Spleen (tissue), 11 donors: ENCODE results near the gene HOXB4. TPM values are rescaled to one million over a fixed set of nuclear protein-coding genes. Genes with fewer than 3 reads are reported as not detected.

Experiments used
- DNase-seq: peaks from one replicate; pipeline ENCODE4 v3.0.0-alpha.2; 2020
- H3K27ac ChIP-seq, 8 donors: fragments of 200-600 bp; sonication (generic) in 7 of 8; 1 replicate in 4 of 8; 2 replicates in 4 of 8; pipeline versions ENCODE4 v1.5.0 to v1.8.0; 2016 to 2021; ENCODE audit warnings: inconsistent platforms in 4 of 8, mild to moderate bottlenecking in 4 of 8, moderate library complexity in 1 of 8
- H3K27me3 ChIP-seq, 7 donors: fragments of 200-600 bp; sonication (generic) in 6 of 7; replicated peaks in 1 of 7; 1 replicate in 4 of 7; 2 replicates in 3 of 7; pipeline versions ENCODE4 v1.5.0 to v1.8.0; 2016 to 2021; ENCODE audit warnings: inconsistent platforms in 3 of 7, mild to moderate bottlenecking in 1 of 7
- H3K36me3 ChIP-seq, 6 donors: fragments of 200-600 bp; sonication (generic) in 5 of 6; 1 replicate in 4 of 6; 2 replicates in 2 of 6; pipeline versions ENCODE4 v1.5.0 to v1.8.0; 2016 to 2021; ENCODE audit warnings: inconsistent platforms in 2 of 6
- H3K4me1 ChIP-seq, 6 donors: fragments of 200-600 bp; sonication (generic) in 5 of 6; 1 replicate in 3 of 6; 2 replicates in 3 of 6; pipeline versions ENCODE4 v1.5.0 to v1.8.0; 2016 to 2021; ENCODE audit warnings: inconsistent platforms in 3 of 6
- H3K4me3 ChIP-seq, 8 donors: fragments of 200-600 bp; sonication (generic) in 7 of 8; 1 replicate in 4 of 8; 2 replicates in 4 of 8; pipeline versions ENCODE4 v1.5.0 to v1.8.0; 2016 to 2021; ENCODE audit warnings: inconsistent platforms in 4 of 8, mild to moderate bottlenecking in 4 of 8, moderate library complexity in 2 of 8
- H3K9me3 ChIP-seq, 8 donors: fragments of 200-600 bp; sonication (generic) in 7 of 8; 1 replicate in 4 of 8; 2 replicates in 4 of 8; pipeline versions ENCODE4 v1.5.0 to v1.8.0; 2016 to 2021; ENCODE audit warnings: inconsistent platforms in 4 of 8
- POLR2A ChIP-seq, 3 donors: fragments of 450-650 bp; IDR thresholded peaks; one replicate each; pipeline ENCODE4 v1.5.1; 2017; ENCODE audit warnings: antibody characterized with exemption in 3 of 3, mild to moderate bottlenecking in 1 of 3
- POLR2AphosphoS5 ChIP-seq, 3 donors: sonication (generic); formaldehyde crosslinking; IDR thresholded peaks; one replicate each; pipeline ENCODE4 v1.5.1; 2017; ENCODE audit warnings: antibody characterized with exemption in 3 of 3
- WGBS, 5 donors: extraction: QIAGEN DNeasy Blood & Tissue Kit in 3 of 5; methylation state at CpG; one replicate each; pipeline versions ENCODE4 v1.1.5 to v1.1.7; 2013 to 2018; 5-methylcytosine and 5-hydroxymethylcytosine counted together
- intact Hi-C: fragments of 100-400 bp; cut with DNase I; formaldehyde crosslinking; loops from one replicate; pipeline ENCODE4 v1.15.0; 2023; ENCODE audit warnings: low total_unique reads
- polyA plus RNA-seq, 3 donors: library from polyadenylated mRNA; stranded (reverse); fragments of 200-250 nt; gene quantifications; one replicate each; pipeline ENCODE4 v1.2.1, GENCODE V29; 2013
- total RNA-seq, 7 donors: library from RNA; depleted of rRNA in 3 of 7; stranded (reverse); fragments of >200 nt in 3 of 7; fragmentation: NEBNext Ultra II Directional in 4 of 7; extraction: Animal tissue kit (Norgen Biotek cat#: 25700) in 4 of 7; gene quantifications; one replicate each; pipeline versions ENCODE4 v1.1.0 to v1.2.1, GENCODE V29; 2016 to 2021
- TF ChIP-seq, protein P1 (sequence below), 11 experiments: fragments of 200-600 bp in 7 of 11; fragments of 450-650 bp in 4 of 11; sonication (generic) in 4 of 11; IDR thresholded peaks in 8 of 11; conservative IDR thresholded peaks in 3 of 11; 1 replicate in 7 of 11; 2 replicates in 4 of 11; pipeline versions ENCODE4 v1.4.0 to v1.8.0; 2016 to 2021; ENCODE audit warnings: antibody characterized with exemption in 11 of 11, inconsistent platforms in 4 of 11, mild to moderate bottlenecking in 1 of 11
- donor health status: healthy with polysubstance abuse.
- donor health status: DM: no; HTN: no; CAD: no; lungs with moderate emphysema.
- donor health status: DM: no; HTN: no; CAD: no.
- donor health status: Bipolar disorder and iron deficiency.
- donor health status: healthy.
- donor health status: DM: no; HTN: no; CAD: no.
- donor health status: DM: yes; HTN: yes; CAD: no.

Gene HOXB4
- total and polyA plus RNA-seq, 10 donors = 1.9 to 6.4 (median 2.7) TPM

DNA sequence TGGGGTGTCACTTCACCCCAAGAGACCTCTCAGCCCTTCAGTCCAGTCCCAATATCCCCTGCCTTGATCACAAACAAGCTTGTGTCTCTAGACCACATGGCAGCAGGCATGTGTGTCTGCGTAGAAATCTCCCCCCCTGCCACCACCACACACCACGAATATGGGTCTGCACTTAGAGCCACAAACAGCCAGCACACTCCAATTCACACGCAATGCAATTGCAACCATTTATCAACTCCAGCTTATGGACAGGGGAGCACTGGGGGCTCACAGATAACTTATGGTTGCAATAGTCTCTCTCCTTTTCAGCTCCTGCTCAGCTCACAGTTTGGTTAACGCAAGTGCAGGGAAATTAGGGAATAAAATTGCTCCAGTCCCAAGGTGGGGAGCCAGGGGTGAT, 45.4 kb upstream of the HOXB4 start:
- H3K9me3 ChIP-seq = no peaks in the 10 kb centered on the region
- peaks cover 24 to 40% (median 30%) of the 10 kb centered on the region in 6 donors for H3K4me1 ChIP-seq
- no peak for DNase-seq
- H3K4me3 ChIP-seq = no peak overlapping the region
- no peak overlapping the region for H3K27ac ChIP-seq
- 43 to 56% (median 51%) methylated on average over 4 of the region's 4 CpGs for WGBS, 5 donors
- TF ChIP-seq POLR2AphosphoS5 (IDR thresholded peaks at IDR 0.05) = no peak
- no peak for TF ChIP-seq POLR2A (IDR thresholded peaks at IDR 0.05)
- intact Hi-C loops = no loop called here
- no peaks in the 10 kb centered on the region for H3K36me3 ChIP-seq
- peaks cover 21 to 100% (median 100%) of the 10 kb centered on the region in 7 donors for H3K27me3 ChIP-seq

GRCh38 chr17:48622857-48623256, 44.7 kb upstream of the HOXB4 start:
- Histone ChIP-seq H3K4me3 (no peak overlapping the region), H3K27me3 (peaks cover 25 to 100% (median 98%) of the 10 kb centered on the region in 7 donors), H3K4me1 (peaks cover 29 to 47% (median 37%) of the 10 kb centered on the region in 6 donors), H3K27ac (no peak overlapping the region), H3K36me3 (no peaks in the 10 kb centered on the region), H3K9me3 (no peaks in the 10 kb centered on the region)
- no peak for TF ChIP-seq POLR2A (IDR thresholded peaks at IDR 0.05)
- TF ChIP-seq POLR2AphosphoS5 (IDR thresholded peaks at IDR 0.05) = no peak
- TF ChIP-seq, protein P1, sequence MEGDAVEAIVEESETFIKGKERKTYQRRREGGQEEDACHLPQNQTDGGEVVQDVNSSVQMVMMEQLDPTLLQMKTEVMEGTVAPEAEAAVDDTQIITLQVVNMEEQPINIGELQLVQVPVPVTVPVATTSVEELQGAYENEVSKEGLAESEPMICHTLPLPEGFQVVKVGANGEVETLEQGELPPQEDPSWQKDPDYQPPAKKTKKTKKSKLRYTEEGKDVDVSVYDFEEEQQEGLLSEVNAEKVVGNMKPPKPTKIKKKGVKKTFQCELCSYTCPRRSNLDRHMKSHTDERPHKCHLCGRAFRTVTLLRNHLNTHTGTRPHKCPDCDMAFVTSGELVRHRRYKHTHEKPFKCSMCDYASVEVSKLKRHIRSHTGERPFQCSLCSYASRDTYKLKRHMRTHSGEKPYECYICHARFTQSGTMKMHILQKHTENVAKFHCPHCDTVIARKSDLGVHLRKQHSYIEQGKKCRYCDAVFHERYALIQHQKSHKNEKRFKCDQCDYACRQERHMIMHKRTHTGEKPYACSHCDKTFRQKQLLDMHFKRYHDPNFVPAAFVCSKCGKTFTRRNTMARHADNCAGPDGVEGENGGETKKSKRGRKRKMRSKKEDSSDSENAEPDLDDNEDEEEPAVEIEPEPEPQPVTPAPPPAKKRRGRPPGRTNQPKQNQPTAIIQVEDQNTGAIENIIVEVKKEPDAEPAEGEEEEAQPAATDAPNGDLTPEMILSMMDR (IDR thresholded peaks at IDR 0.05 in 8 of 11, conservative IDR thresholded peaks at IDR 0.05 in 3 of 11) = no peak
- intact Hi-C loops = no loop called here
- 60 to 84% (median 72%) methylated on average over 11 of the region's 11 CpGs for WGBS, 5 donors
- DNase-seq = no peak

DNA sequence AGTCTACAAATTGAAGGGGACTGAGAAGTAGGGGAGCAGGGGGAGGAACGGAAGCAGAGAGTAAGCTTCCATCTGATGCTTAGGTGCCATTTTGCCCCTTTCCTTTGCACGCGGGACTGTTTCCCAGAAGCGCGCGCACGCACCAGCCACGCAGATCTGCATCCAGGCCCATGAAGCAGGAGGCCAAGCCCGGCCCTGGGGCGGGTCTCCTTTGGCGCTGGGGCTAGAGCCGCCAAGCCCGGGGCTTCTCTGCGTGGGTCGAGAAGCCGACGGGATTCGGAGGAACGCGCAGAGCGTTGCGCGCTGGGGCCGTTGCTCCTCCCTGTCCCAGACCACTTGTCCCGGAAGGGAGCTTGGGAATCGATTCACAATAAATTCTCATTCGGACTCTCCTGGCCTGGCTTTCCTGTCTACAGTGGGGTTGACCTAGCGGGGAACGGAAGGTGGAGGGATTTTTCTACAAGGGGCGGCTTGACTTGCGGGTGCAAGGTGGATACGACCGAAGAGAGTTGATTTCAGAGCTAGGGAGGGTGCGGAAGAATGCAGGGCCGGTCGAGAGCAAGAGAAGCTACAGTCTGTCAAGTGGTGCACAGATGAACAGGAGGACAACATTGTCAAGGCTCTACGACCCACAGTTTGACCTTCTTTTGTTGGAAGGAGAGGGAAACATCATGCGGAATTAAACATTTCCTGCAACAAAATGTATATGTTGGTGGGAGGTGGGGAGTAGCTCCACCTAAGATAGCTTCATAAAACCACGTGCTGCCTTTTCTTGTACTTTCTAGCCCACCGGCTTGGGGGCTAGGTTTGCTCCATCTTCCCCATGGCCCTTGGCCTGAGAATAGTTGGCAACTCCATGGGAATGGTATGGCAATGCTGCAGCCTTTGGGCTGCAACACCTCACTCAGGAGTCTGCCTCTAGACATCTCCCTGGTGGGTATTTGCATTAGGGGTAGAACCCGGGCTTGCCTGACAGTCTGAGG, 43.6 kb upstream of the HOXB4 start:
- Histone ChIP-seq H3K4me1 (peaks cover 27 to 46% (median 38%) of the 10 kb centered on the region in 6 donors), H3K27me3 (peaks cover 23 to 100% (median 98%) of the 10 kb centered on the region in 7 donors), H3K27ac (no peak overlapping the region), H3K36me3 (no peaks in the 10 kb centered on the region), H3K9me3 (no peaks in the 10 kb centered on the region), H3K4me3 (no peak overlapping the region)
- WGBS, 5 donors = 48 to 85% (median 62%) methylated on average over 35 to 41 of the region's 41 CpGs
- intact Hi-C loops = no loop called here
- DNase-seq = no peak
- TF ChIP-seq, protein P1 (IDR thresholded peaks at IDR 0.05 in 8 of 11, conservative IDR thresholded peaks at IDR 0.05 in 3 of 11) = no peak
- no peak for TF ChIP-seq POLR2A (IDR thresholded peaks at IDR 0.05)
- TF ChIP-seq POLR2AphosphoS5 (IDR thresholded peaks at IDR 0.05) = no peak

GRCh38 chr17:48620461-48621139, 42.5 kb upstream of the HOXB4 start:
- H3K27me3 ChIP-seq = peaks cover 28 to 100% (median 98%) of the 10 kb centered on the region in 7 donors
- no peak for TF ChIP-seq POLR2AphosphoS5 (IDR thresholded peaks at IDR 0.05)
- TF ChIP-seq POLR2A (IDR thresholded peaks at IDR 0.05) = no peak
- TF ChIP-seq, protein P1 (IDR thresholded peaks at IDR 0.05 in 8 of 11, conservative IDR thresholded peaks at IDR 0.05 in 3 of 11) = no peak
- no peaks in the 10 kb centered on the region for H3K9me3 ChIP-seq
- H3K4me3 ChIP-seq = no peak overlapping the region
- 64 to 82% (median 69%) methylated on average over 6 of the region's 6 CpGs for WGBS, 5 donors
- H3K36me3 ChIP-seq = no peaks in the 10 kb centered on the region
- DNase-seq = no peak
- intact Hi-C loops = no loop called here
- H3K4me1 ChIP-seq = peaks cover 16 to 35% (median 27%) of the 10 kb centered on the region in 6 donors
- no peak overlapping the region for H3K27ac ChIP-seq
